Measurements from ENCODE around the gene CARHSP1.
"Not testable (repeated sequence)": the region's sequence is repeated elsewhere in the genome, so short reads cannot be mapped to it uniquely, and the experiment has no call there.

The CARHSP1 gene

DNA sequence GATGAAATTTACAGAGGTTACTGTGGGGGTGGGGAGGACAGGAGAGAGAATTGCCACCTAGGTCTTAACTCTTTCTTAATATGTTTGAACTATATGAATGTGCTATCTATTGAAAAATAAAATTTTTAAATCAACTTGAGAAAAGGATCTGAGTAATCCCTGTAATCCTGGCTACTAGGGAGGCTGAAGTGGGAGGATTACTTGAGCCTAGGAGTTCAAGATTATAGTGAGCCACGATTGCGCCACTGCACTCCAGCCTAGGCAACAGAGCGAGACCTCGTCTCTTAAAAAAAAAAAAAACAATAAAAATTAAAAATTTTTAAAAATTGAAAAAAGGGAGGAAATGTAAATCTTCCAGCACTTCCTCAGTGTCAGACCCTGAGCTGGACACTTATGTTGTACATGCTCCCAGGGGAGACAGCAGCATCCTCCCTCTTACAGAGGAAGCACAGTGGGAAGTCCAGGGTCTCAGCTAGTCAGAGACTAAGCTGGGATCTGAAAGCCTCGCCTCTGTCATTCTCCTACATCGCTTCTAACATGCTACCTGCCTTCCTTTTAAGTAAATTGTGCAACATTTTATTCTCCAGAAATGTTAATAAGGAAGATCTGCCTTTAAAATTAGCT is 49.3 kb downstream of the CARHSP1 start:
- no peak for DNase-seq

DNA sequence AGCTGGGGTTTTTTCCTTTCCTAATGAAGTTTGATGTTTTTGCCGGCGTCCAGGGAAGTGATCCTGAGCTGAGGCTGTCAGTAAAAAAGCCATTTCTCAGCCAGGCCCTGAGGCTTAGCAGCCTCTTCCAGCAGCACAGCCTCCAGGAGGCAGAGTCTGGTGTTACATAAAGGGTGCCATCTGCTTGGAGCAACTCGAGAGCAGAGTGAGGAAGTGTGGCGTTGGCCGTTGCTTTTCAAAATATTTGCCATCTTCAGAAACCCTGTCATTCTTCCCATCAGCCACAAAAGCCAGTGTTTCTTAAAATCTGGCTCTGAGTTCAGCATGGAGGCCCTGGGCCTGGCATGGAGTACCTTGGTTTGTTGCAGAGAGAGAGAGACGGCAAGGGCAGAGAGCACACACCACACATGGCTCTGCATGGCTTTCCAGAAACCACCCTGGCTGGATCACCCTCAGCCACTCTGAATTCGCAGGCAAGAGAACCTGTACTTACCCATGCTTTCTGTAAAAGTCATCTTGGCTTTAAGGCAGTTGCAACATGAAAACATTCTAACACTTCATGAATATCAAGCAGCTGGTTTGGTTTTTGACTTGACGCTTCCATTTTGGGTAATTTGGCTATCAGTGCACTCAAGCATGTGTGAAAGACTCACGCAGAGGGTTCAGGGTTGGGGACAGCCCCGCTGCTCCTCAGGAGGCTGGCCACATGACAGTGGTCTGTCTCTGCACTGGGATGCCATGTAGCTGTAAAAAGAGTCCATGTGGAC is 50.1 kb downstream of the CARHSP1 start:
- no peak for DNase-seq

GRCh38 chr16:8816967-8817655 is 51.7 kb downstream of the CARHSP1 start:
- no peak for DNase-seq

DNA sequence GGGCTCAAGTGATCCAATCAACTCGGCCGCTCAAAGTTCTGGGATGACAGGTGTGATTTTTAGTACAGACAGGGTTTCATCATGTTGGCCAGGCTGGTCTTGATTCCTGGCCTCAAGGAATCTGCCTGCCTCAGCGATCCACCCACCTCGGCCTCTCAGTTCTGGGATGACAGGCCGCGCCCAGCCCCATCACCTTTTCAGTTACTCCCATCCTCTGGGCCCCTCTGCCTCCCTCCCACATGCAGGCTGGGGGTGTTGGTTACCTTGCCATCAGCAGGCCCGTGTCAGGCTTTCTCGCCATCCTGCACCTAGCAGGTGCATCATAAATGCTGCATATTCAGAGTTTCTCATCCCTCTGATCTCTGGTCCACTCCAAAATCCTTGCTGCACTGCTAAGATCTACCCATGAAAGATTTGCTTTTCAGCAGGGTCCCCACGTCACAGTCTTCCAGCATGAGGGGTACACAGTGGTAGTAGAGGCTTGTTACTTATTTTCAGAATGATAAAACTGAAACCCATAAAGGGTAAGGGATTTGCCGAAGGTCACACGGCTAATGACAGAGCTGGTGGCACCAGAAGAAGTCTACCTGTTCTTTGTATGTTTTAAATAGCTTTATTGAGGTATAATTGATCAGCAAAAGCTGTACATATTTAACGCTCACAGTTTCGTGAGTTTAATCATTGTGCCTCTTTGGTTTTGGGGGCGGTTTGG is 54.6 kb downstream of the CARHSP1 start:
- no peak for DNase-seq

GRCh38 chr16:8812162-8812843 is 56.5 kb downstream of the CARHSP1 start:
- DNase-seq: no peak

GRCh38 chr16:8808613-8809353 is 60.0 kb downstream of the CARHSP1 start:
- DNase-seq: no peak

DNA sequence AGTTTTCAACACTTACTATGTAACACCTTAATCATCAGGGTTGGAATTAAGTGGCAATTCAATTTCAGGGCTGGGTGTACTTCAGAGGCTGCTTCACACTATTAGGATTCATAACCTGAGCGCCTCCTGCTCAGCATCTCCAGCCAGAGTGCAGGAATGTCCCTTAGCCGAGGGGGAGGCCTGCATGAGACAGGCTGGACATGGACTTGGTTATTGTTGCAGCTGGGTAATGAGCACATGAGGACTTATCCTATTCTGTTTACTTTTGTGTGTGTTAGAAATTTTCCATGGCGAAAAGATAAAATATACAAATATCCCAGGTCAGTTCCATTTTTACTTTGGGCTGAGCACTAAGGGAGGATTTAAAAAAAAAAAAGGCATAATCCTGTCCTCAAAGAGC is 60.8 kb downstream of the CARHSP1 start:
- DNase-seq: no peak

DNA sequence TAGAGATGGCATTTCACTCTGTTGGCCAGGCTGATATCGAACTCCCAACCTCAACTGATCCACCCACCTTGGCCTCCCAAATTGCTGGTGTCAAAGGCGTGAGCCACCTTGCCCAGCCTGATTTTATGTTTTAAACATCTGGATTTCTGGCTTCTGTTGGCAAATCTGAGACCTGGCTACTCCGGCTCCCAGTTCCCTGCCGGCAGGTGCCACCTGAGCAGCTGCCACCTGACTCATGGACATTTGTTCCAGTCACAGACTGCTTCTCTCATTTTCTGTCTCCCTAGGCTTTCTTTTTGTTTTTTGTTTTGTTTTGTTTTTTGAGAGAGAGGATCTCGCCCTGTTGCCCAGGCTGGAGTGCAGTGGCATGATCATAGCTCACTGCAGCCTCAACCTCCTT is 61.6 kb downstream of the CARHSP1 start:
- DNase-seq: no peak

GRCh38 chr16:8806272-8806983 is 62.4 kb downstream of the CARHSP1 start:
- no peak for DNase-seq

DNA sequence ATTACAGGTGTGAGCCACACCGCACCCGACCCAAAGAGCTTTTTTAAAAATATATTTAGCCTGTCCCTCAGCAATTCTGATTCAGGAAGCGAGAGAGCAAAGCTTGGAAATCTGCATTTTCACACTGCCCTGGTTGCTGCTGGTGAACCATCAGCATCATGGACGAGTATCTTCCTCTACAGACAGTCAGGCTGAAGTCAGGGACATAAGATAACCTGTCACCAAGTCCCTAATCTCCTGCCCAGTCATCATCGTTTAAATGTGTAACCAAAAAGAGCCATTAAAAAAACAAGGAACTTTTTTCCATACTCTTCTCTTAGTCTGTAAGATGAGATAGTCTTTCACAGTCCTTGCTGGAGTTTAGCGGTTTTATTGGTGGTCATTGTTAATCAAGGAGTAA is 64.5 kb downstream of the CARHSP1 start:
- DNase-seq: no peak

DNA sequence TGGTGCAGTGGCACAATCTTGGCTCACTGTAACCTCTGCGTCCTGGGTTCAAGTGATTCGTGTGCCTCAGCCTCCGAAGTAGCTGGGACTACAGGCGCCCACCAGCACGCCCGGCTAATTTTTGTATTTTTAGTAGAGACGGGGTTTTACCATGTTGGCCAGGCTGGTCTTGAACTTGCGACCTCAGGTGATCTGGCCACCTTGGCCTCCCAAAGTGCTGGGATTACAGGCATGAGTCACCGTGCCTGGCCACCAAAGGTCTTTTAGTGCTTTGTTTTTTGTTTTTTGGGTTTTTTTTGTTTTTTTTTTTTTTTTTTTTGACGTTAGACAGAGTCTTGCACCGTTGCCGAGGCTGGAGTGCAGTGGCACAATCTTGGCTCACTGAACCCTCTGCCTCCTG is 65.1 kb downstream of the CARHSP1 start:
- DNase-seq: not testable (repeated sequence)

All from NCI-H446 (cell line).